Prostate gland (tissue), 2 donors: ENCODE measurements around the gene KIAA0753. TPM values are rescaled to one million over a fixed set of nuclear protein-coding genes. Genes with fewer than 3 reads are reported as not detected.

ENCODE experiments used
- DNase-seq: peaks from one replicate; pipeline ENCODE4 v3.0.0-alpha.2; 2019; ENCODE audit warnings: low spot score
- H3K27ac ChIP-seq, 2 donors: fragments of 200-600 bp; sonication (generic); 2 replicates each; pipeline ENCODE4 v1.5.1; 2017 to 2019
- H3K27me3 ChIP-seq: fragments of 200-600 bp; sonication (generic); replicated peaks from 2 replicates; pipeline ENCODE4 v1.5.1; 2019; ENCODE audit not compliant: insufficient read depth
- H3K36me3 ChIP-seq, 2 donors: fragments of 200-600 bp; sonication (generic); 1 replicate in 1 of 2; 2 replicates in 1 of 2; pipeline versions ENCODE4 v1.5.1 to v1.8.1; 2017 to 2019
- H3K4me1 ChIP-seq: fragments of 200-600 bp; sonication (generic); replicated peaks from 2 replicates; pipeline ENCODE4 v1.5.1; 2019
- H3K4me3 ChIP-seq, 2 donors: fragments of 200-600 bp; sonication (generic); 2 replicates each; pipeline ENCODE4 v1.5.1; 2017 to 2019
- H3K9me3 ChIP-seq: fragments of 200-600 bp; sonication (generic); 2 replicates; pipeline ENCODE4 v1.5.1; 2017
- POLR2A ChIP-seq: fragments of 450-650 bp; IDR thresholded peaks from one replicate; pipeline ENCODE4 v1.6.1; 2016; ENCODE audit warnings: antibody characterized with exemption, mild to moderate bottlenecking
- POLR2AphosphoS5 ChIP-seq: sonication (generic); formaldehyde crosslinking; IDR thresholded peaks from one replicate; pipeline ENCODE4 v1.6.1; 2017; ENCODE audit warnings: antibody characterized with exemption
- whole genome bisulfite sequencing: methylation state at CpG from one replicate; pipeline ENCODE4 v1.1.5; 2018; 5-methylcytosine and 5-hydroxymethylcytosine counted together
- intact Hi-C: fragments of 100-400 bp; cut with DNase I; formaldehyde crosslinking; loops from one replicate; pipeline ENCODE4 v1.14.2; 2022
- total RNA-seq, 2 donors: library from RNA; depleted of rRNA; stranded (reverse); fragments of >200 nt; gene quantifications; one replicate each; pipeline ENCODE4 v1.1.0, GENCODE V29; 2016
- TF ChIP-seq, protein P1 (sequence below), 4 experiments: fragments of 200-600 bp in 2 of 4; fragments of 450-650 bp in 2 of 4; sonication (generic) in 2 of 4; IDR thresholded peaks; 1 replicate in 3 of 4; 2 replicates in 1 of 4; pipeline ENCODE4 v1.5.1; 2016 to 2019; ENCODE audit warnings: antibody characterized with exemption in 4 of 4, mild to moderate bottlenecking in 2 of 4, moderate library complexity in 2 of 4

The KIAA0753 gene
- total RNA-seq, 2 donors from 2014 or later: 17.2 to 28.3 TPM

DNA sequence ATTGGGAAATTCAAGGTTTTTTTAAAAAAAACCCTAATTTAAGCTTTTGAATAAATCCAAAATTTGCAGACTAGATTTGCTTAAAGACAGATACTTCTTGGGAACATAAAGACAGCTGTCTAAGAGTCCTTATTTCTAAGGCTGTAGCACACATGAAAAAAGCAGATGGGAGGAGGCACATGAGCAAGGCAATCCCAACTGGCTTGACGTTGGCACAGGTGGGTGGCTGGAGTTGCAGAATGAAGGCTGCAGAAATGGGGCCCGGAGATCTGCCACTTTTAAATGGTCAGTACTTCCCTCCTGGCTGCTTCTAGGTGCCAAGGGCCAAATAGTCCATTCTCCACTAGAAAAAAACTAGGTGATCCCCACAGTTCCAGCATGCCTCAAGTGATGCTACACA lies 4.4 kb downstream of the KIAA0753 start:
- TF ChIP-seq POLR2A: no peak
- TF ChIP-seq, protein P1, sequence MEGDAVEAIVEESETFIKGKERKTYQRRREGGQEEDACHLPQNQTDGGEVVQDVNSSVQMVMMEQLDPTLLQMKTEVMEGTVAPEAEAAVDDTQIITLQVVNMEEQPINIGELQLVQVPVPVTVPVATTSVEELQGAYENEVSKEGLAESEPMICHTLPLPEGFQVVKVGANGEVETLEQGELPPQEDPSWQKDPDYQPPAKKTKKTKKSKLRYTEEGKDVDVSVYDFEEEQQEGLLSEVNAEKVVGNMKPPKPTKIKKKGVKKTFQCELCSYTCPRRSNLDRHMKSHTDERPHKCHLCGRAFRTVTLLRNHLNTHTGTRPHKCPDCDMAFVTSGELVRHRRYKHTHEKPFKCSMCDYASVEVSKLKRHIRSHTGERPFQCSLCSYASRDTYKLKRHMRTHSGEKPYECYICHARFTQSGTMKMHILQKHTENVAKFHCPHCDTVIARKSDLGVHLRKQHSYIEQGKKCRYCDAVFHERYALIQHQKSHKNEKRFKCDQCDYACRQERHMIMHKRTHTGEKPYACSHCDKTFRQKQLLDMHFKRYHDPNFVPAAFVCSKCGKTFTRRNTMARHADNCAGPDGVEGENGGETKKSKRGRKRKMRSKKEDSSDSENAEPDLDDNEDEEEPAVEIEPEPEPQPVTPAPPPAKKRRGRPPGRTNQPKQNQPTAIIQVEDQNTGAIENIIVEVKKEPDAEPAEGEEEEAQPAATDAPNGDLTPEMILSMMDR (IDR thresholded peaks at IDR 0.05): no peak
- no peak for TF ChIP-seq POLR2AphosphoS5
- no peak overlapping the region for H3K4me3 ChIP-seq
- no peak for DNase-seq
- intact Hi-C loops: no loop called here
- WGBS: 75% methylated on average over 2 of the region's 2 CpGs
- H3K36me3 ChIP-seq: no peaks in the 10 kb centered on the region
- H3K4me1 ChIP-seq: peaks cover 14% of the 10 kb centered on the region
- no peaks in the 10 kb centered on the region for H3K9me3 ChIP-seq
- no peak overlapping the region for H3K27ac ChIP-seq
- H3K27me3 ChIP-seq: no peaks in the 10 kb centered on the region

DNA sequence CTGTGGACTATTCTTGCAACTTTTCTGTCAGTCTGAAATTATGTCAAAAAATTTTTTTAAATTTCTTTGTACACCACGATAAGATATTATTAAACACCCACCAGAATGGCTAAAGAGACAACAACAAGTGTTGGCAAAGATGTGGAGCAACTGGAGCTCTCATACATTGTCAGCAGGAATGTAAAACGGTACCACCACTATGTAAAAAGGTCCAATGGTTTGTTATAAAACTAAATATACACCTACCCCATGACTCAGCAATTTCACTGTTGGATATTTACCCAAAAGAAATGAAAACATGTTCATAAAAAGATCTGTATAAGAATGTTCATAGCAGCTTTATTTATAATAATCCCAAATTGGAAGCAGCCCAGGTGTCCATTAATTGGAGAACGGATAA lies 7.2 kb downstream of the KIAA0753 start:
- H3K27me3 ChIP-seq: no peaks in the 10 kb centered on the region
- no peaks in the 10 kb centered on the region for H3K9me3 ChIP-seq
- H3K4me3 ChIP-seq: no peak overlapping the region
- DNase-seq: no peak
- no peak overlapping the region for H3K27ac ChIP-seq
- 98% methylated on average over 3 of the region's 3 CpGs for WGBS
- H3K4me1 ChIP-seq: no peaks in the 10 kb centered on the region
- H3K36me3 ChIP-seq: no peaks in the 10 kb centered on the region
- TF ChIP-seq, protein P1 (IDR thresholded peaks at IDR 0.05): no peak
- TF ChIP-seq POLR2AphosphoS5: no peak
- no peak for TF ChIP-seq POLR2A
- intact Hi-C loops: no loop called here

DNA sequence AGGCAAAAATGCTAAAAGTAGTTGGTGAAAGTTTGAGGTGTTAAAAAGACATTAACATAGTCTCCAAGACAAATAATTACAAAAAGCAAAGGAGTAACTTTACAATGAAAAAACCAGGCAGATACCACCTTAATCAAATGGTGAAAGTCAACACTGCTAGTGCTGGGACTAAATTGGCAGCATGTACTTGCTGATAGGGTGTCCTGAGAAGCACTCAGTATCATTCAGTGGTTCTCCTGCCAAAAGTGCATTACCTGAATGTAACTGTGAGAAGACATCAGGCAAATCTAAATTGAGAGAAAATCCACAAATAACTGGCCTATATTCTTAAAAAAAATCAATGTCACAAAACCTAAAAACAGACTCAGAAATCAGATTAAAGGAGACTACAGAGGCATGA lies 8.0 kb downstream of the KIAA0753 start:
- no peak for DNase-seq
- intact Hi-C loops: no loop called here
- H3K27me3 ChIP-seq: no peaks in the 10 kb centered on the region
- no peak overlapping the region for H3K27ac ChIP-seq
- no peak overlapping the region for H3K4me3 ChIP-seq
- H3K36me3 ChIP-seq: no peaks in the 10 kb centered on the region
- H3K9me3 ChIP-seq: no peaks in the 10 kb centered on the region
- no peaks in the 10 kb centered on the region for H3K4me1 ChIP-seq
- TF ChIP-seq POLR2A (no peak), POLR2AphosphoS5 (no peak)
- TF ChIP-seq, protein P1 (IDR thresholded peaks at IDR 0.05): no peak

DNA sequence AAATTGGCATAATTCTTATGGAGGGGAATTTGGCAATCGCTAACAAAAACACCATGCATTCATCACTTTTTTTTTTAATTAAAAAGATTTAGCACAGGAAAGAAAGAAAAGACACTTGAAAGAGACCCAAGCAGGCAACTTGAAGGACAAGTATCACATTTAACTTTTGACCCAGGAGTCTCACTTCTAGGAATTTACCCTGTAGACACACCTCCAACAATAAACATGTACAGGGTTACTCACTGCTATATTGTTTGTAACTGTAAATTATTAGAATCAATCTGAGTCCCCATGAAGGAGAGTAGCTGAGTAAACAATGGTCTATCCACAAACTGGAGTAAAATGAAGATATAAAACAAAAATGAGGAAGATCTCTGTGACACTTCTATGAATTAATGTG lies 10.1 kb downstream of the KIAA0753 start:
- TF ChIP-seq, protein P1 (IDR thresholded peaks at IDR 0.05): no peak
- TF ChIP-seq POLR2A: no peak
- H3K27ac ChIP-seq: no peak overlapping the region
- H3K4me1 ChIP-seq: no peaks in the 10 kb centered on the region
- H3K4me3 ChIP-seq: no peak overlapping the region
- no peaks in the 10 kb centered on the region for H3K36me3 ChIP-seq
- no peaks in the 10 kb centered on the region for H3K27me3 ChIP-seq
- no peak for DNase-seq
- intact Hi-C loops: no loop called here
- no peaks in the 10 kb centered on the region for H3K9me3 ChIP-seq
- WGBS: 95% methylated on average over 1 of the region's 1 CpG

DNA sequence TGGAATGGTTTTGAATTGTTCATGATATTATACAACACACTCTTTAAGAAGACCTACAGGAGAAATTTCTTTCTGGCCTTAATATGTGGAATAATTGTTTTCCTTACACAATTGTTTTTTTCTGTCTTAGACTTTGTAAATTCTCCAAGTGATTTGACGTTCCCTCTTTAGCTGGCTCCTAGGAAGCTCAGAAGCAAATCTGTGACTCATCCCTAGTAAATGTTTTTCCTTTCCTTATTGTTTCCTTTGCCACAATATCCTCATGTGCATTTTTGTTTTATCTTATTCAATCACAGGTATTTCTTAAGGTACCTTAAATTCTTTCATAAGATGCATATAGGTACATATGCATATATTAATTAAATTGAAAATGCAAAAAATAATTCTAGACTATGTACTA lies 13.5 kb downstream of the KIAA0753 start:
- no peaks in the 10 kb centered on the region for H3K4me1 ChIP-seq
- no peak for DNase-seq
- no peak overlapping the region for H3K27ac ChIP-seq
- no peak for TF ChIP-seq POLR2AphosphoS5
- TF ChIP-seq, protein P1 (IDR thresholded peaks at IDR 0.05): no peak
- no peak for TF ChIP-seq POLR2A
- no peaks in the 10 kb centered on the region for H3K36me3 ChIP-seq
- no peaks in the 10 kb centered on the region for H3K9me3 ChIP-seq
- WGBS: 49% methylated on average over 1 of the region's 1 CpG
- intact Hi-C loops: no loop called here
- H3K27me3 ChIP-seq: no peaks in the 10 kb centered on the region
- H3K4me3 ChIP-seq: no peak overlapping the region
